GM12878 (cell line): ENCODE measurements around the gene DENND1A. TPM values are rescaled to one million over a fixed set of nuclear protein-coding genes. Genes with fewer than 3 reads are reported as not detected.

Experiments used
- ATAC-seq: fragments of 200-7000 bp; cut with Tn5 transposase; 3 replicates; pipeline ENCODE4 v1.9.1; 2020; ENCODE audit warnings: mild to moderate bottlenecking, moderate library complexity
- BruUV-seq: library from RNA; stranded (reverse); fragments of 400-500 nt; replicated peaks from 2 replicates; lab custom pipeline; 2021; lab: Mats Ljungman, UMichigan
- CTCF ChIA-PET: fragments of 300-600 bp; sonication (Branson Sonifier 250); formaldehyde crosslinking; extraction: SDS; loops from one replicate; lab custom pipeline; 2021; ENCODE audit warnings: inconsistent platforms; lab: Yijun Ruan, JAX
- POLR2A ChIA-PET: fragments of 350-600 bp; formaldehyde crosslinking; extraction: SDS; loops from one replicate; lab custom pipeline; 2021; ENCODE audit warnings: inconsistent platforms; lab: Charles Lee
- RAD21 ChIA-PET: fragments of 300-600 bp; sonication (Branson Sonifier 250); formaldehyde crosslinking; loops from one replicate; lab custom pipeline; 2023; ENCODE audit warnings: antibody characterized with exemption; ENCODE audit not compliant: unreplicated experiment; lab: Charles Lee
- SMC1A ChIA-PET: fragments of 300-600 bp; sonication (Branson Sonifier 250); formaldehyde crosslinking; loops from one replicate; lab custom pipeline; 2023; ENCODE audit not compliant: unreplicated experiment, uncharacterized antibody; lab: Charles Lee
- DNase-seq: peaks from one replicate; pipeline ENCODE4 v3.0.0-alpha.2; 2011; ENCODE audit warnings: low read depth, low spot score
- FAIRE-seq: peaks from 3 replicates; lab custom pipeline; 2011; peaks lifted over from hg19 to GRCh38; lab: Jason Lieb, UNC
- H2AFZ ChIP-seq: 2 replicates; pipeline ENCODE4 v1.6.0; 2011; ENCODE audit warnings: low read depth, low read length, control low read depth; ENCODE audit not compliant: control insufficient read depth
- H3K27ac ChIP-seq: 2 replicates; pipeline ENCODE4 v1.5.1; 2011; ENCODE audit warnings: control low read depth; ENCODE audit not compliant: control insufficient read depth, insufficient read depth
- H3K27me3 ChIP-seq, 2 experiments: replicated peaks in 1 of 2; 2 replicates each; pipeline versions ENCODE4 v1.6.0 to v1.6.1; 2011; ENCODE audit warnings: low read length in 1 of 2; ENCODE audit not compliant: control insufficient read depth in 2 of 2, insufficient read depth in 2 of 2
- H3K36me3 ChIP-seq, 2 experiments: 2 replicates each; pipeline ENCODE4 v1.5.1; 2011; ENCODE audit warnings: low read length in 1 of 2; ENCODE audit not compliant: control insufficient read depth in 2 of 2, insufficient read depth in 2 of 2
- H3K4me1 ChIP-seq: 2 replicates; pipeline ENCODE4 v1.6.1; 2011; ENCODE audit warnings: mild to moderate bottlenecking, low read length, moderate library complexity, mixed read lengths; ENCODE audit not compliant: control insufficient read depth, insufficient read depth
- H3K4me2 ChIP-seq: 2 replicates; pipeline ENCODE4 v1.6.0; 2011; ENCODE audit warnings: control low read depth; ENCODE audit not compliant: control insufficient read depth, insufficient read depth
- H3K4me3 ChIP-seq: fragments of 200-600 bp; sonication (generic); 2 replicates; pipeline ENCODE4 v1.5.1; 2016
- H3K79me2 ChIP-seq: 2 replicates; pipeline ENCODE4 v1.6.0; 2011; ENCODE audit warnings: low read length; ENCODE audit not compliant: control insufficient read depth, insufficient read depth
- H3K9ac ChIP-seq: 2 replicates; pipeline ENCODE4 v1.8.0; 2011; ENCODE audit warnings: low read length, control low read depth, mixed read lengths; ENCODE audit not compliant: control insufficient read depth, insufficient read depth
- H3K9me3 ChIP-seq: replicated peaks from 3 replicates; pipeline ENCODE4 v1.5.1; 2011; ENCODE audit warnings: mild to moderate bottlenecking, low read length; ENCODE audit not compliant: control insufficient read depth, insufficient read depth
- H4K20me1 ChIP-seq: 2 replicates; pipeline ENCODE4 v1.6.0; 2011; ENCODE audit not compliant: control insufficient read depth, insufficient read depth
- ATF7 ChIP-seq: fragments of 450-650 bp; IDR thresholded peaks from 2 replicates; pipeline ENCODE4 v1.6.1; 2016; ENCODE audit warnings: low read depth, mild to moderate bottlenecking
- BMI1 ChIP-seq: fragments of 450-650 bp; IDR thresholded peaks from 2 replicates; pipeline ENCODE4 v1.6.1; 2016; ENCODE audit warnings: mild to moderate bottlenecking, moderate library complexity, borderline replicate concordance
- EGR1 ChIP-seq, 2 experiments: IDR thresholded peaks; 1 replicate in 1 of 2; 2 replicates in 1 of 2; pipeline ENCODE4 v1.6.1; 2011 to 2012; ENCODE audit warnings: low read depth in 2 of 2, low read length in 2 of 2, borderline replicate concordance in 1 of 2, mild to moderate bottlenecking in 1 of 2, moderate library complexity in 1 of 2
- FOS ChIP-seq: IDR thresholded peaks from 3 replicates; pipeline ENCODE4 v1.6.1; 2011; ENCODE audit warnings: borderline replicate concordance; ENCODE audit not compliant: insufficient read length; ENCODE audit errors: extremely low read depth
- WGBS: methylation state at CpG from one replicate; pipeline ENCODE4 v1.1.6; 2016; ENCODE audit warnings: low lambda C conversion rate; ENCODE audit not compliant: insufficient replicate concordance, insufficient coverage; ENCODE audit errors: missing lambda C conversion rate; 5-methylcytosine and 5-hydroxymethylcytosine counted together
- in situ Hi-C: fragments of 300-500 bp; cut with MboI; formaldehyde crosslinking; loops from 9 replicates; pipeline ENCODE4 v1.14.3; 2018; ENCODE audit warnings: mixed read lengths
- intact Hi-C: fragments of 100-400 bp; cut with micrococcal nuclease; formaldehyde crosslinking; loops from one replicate; pipeline ENCODE4 v1.14.2; 2022; ENCODE audit not compliant: unreplicated experiment
- polyA plus RNA-seq, 11 experiments: library from polyadenylated mRNA; depleted of rRNA in 4 of 11; unstranded in 6 of 11; stranded (reverse) in 5 of 11; fragments of >200 nt; fragmentation: Nextera tagmentation in 4 of 11; fragmentation: Illumina TruSeq in 1 of 11; extraction: Ambion mirVana in 4 of 11; extraction: Trizol in 1 of 11; gene quantifications; 1 replicate in 1 of 11; 2 replicates in 10 of 11; pipeline versions ENCODE4 v1.2.1 to v1.2.3, GENCODE V29; 2011 to 2016; ENCODE audit warnings: inconsistent platforms in 2 of 11, missing spikeins in 2 of 11, low read depth in 1 of 11
- total RNA-seq, 4 experiments: library from RNA; depleted of rRNA in 3 of 4; stranded (reverse); fragments of >200 nt in 3 of 4; fragmentation: Illumina TruSeq in 1 of 4; extraction: Trizol in 1 of 4; gene quantifications; 2 replicates each; pipeline versions ENCODE4 v1.2.1 to v1.2.3, GENCODE V29; 2013 to 2021
- TF ChIP-seq, protein P1 (sequence below): fragments of 450-650 bp; IDR thresholded peaks from 2 replicates; pipeline ENCODE4 v1.6.1; 2017; ENCODE audit warnings: antibody characterized with exemption, mild to moderate bottlenecking, moderate library complexity

The DENND1A gene
- total and polyA plus RNA-seq, 10 of the 15 experiments (the other 5 are each of a cell fraction or from before 2014, with no cell fraction given), result 14.1 to 48.6 (median 35.2) TPM

DNA sequence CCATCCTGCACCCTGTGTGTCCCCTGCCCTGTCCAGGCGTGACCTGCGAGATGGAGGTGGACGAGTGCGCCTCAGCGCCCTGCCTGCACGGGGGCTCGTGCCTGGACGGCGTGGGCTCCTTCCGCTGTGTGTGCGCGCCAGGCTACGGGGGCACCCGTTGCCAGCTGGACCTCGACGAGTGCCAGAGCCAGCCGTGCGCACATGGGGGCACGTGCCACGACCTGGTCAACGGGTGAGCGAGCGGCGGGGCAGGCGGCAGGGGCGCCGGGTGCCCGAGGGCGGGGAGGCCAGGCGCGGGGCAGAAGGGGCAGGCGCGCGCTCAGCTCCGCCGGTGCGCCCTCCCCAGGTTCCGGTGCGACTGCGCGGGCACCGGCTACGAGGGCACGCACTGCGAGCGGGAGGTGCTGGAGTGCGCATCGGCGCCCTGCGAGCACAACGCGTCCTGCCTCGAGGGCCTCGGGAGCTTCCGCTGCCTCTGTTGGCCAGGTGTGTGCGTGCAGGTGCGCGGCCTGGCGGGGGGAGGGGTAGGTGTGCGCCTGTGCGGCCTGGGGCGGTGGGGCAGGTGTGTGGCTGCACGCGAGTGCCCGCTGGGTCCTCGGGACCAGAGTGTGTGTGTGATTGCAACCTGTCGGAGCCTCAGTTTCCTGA is 563.9 kb downstream of the DENND1A start:
- Histone ChIP-seq H3K4me3 (no peak overlapping the region), H3K27ac (no peak overlapping the region), H3K79me2 (no peaks in the 10 kb centered on the region), H2AFZ (no peak overlapping the region), H3K9me3 (no peaks in the 10 kb centered on the region), H3K4me1 (no peaks in the 10 kb centered on the region), H3K4me2 (no peak overlapping the region), H3K27me3 (no peaks in the 10 kb centered on the region; a peak in 1 of 4 replicates), H3K9ac (no peak overlapping the region), H3K36me3 (no peaks in the 10 kb centered on the region), H4K20me1 (no peaks in the 10 kb centered on the region)
- ChIA-PET POLR2A (no interaction called here), SMC1A (no interaction called here), RAD21 (no interaction called here), CTCF (interaction anchor here (1.9 kb wide), 1 partner anchor 11 kb away, joined by 7 read pairs; no protein-coding TSS in a partner anchor)
- FAIRE-seq (no peak), ATAC-seq (no peak), DNase-seq (no peak)
- TF ChIP-seq ATF7 (no peak), EGR1 (IDR thresholded peaks at IDR 0.05; ENCODE audit: borderline replicate concordance in 1 of 2, low read depth in 2 of 2, low read length in 2 of 2) (no peak), BMI1 (no peak), FOS (no peak)
- TF ChIP-seq, protein P1, sequence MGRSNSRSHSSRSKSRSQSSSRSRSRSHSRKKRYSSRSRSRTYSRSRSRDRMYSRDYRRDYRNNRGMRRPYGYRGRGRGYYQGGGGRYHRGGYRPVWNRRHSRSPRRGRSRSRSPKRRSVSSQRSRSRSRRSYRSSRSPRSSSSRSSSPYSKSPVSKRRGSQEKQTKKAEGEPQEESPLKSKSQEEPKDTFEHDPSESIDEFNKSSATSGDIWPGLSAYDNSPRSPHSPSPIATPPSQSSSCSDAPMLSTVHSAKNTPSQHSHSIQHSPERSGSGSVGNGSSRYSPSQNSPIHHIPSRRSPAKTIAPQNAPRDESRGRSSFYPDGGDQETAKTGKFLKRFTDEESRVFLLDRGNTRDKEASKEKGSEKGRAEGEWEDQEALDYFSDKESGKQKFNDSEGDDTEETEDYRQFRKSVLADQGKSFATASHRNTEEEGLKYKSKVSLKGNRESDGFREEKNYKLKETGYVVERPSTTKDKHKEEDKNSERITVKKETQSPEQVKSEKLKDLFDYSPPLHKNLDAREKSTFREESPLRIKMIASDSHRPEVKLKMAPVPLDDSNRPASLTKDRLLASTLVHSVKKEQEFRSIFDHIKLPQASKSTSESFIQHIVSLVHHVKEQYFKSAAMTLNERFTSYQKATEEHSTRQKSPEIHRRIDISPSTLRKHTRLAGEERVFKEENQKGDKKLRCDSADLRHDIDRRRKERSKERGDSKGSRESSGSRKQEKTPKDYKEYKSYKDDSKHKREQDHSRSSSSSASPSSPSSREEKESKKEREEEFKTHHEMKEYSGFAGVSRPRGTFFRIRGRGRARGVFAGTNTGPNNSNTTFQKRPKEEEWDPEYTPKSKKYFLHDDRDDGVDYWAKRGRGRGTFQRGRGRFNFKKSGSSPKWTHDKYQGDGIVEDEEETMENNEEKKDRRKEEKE, result no peak
- in situ Hi-C loops (no loop called here), intact Hi-C loops (no loop called here)
- no TSS peak for BruUV-seq
- WGBS, result 69% methylated on average over 42 of the region's 67 CpGs
